Adrenal gland (tissue), 5 donors: ENCODE data around the gene FOXA3.

Source experiments
- CTCF ChIP-seq, 6 experiments: fragments of 450-650 bp in 4 of 6; fragments of 200-600 bp in 2 of 6; sonication (generic) in 1 of 6; IDR thresholded peaks; 1 replicate in 5 of 6; 2 replicates in 1 of 6; pipeline versions ENCODE4 v1.5.1 to v1.8.0; 2016 to 2021; ENCODE audit warnings: antibody characterized with exemption in 6 of 6, mild to moderate bottlenecking in 2 of 6, moderate library complexity in 1 of 6
- POLR2A ChIP-seq, 2 donors: fragments of 450-650 bp; IDR thresholded peaks; one replicate each; pipeline ENCODE4 v1.6.1; 2017; ENCODE audit warnings: antibody characterized with exemption in 2 of 2, mild to moderate bottlenecking in 2 of 2, moderate library complexity in 1 of 2
- donor health status: DM: no; HTN: no; CAD: no.

GRCh38 chr19:45815481-45816216 is 48.5 kb upstream of the FOXA3 start:
- TF ChIP-seq POLR2A (IDR thresholded peaks at IDR 0.05) (no peak), CTCF (IDR thresholded peaks at IDR 0.05) (no peak)
